ENCODE data around the gene RUBCN. TPM values are rescaled to one million over a fixed set of nuclear protein-coding genes. Genes with fewer than 3 reads are reported as not detected.

The RUBCN gene
- total and polyA plus RNA-seq, 9 of the 15 experiments (the other 6 are each of a cell fraction or from before 2014, with no cell fraction given): 8.4 to 24.0 (median 11.9) TPM

DNA sequence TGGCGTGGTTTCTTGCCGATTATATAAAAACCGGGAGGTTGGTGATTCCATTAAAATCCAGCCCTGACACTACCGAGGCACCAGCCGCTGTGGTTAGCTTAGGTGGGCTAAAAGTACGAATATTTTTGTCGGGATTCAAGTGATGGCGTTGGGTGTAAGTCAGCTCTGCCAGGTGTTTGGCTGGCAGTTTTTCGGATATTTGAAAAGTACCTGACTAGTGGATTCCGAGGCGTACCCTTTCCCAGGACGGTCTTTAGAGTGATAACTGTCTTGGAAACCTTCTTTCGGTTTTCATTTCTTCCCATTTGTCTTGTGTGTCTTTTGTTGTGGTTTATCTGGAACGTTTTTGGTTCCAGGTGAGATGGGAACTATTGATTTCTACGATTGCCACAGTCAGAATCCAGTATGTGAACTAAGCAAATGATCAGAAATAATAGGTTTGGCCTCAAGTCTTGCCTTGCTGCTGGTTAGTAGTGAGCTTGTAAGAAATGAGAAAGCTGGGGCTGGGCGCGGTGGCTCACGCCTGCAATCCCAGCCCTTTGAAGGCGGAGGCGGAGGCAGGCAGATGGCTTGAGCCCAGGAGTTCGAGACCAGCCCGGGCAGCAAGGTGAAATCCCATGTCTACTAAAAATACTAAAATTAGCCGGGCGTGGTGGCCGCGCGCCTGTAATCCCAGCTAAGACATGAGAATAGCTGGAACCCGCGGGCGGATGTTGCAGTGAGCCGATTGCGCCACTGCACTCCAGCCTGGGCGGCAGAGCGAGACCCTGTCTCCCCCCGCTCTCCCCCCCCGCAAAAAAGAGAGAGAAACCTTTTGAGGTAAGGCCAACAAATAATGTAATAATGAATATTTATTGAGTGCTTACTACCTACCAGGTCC, 14.4 kb upstream of the RUBCN start (continued):
- TF ChIP-seq, protein P1, sequence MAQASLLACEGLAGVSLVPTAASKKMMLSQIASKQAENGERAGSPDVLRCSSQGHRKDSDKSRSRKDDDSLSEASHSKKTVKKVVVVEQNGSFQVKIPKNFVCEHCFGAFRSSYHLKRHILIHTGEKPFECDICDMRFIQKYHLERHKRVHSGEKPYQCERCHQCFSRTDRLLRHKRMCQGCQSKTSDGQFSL (CRISPR knock-in tag; IDR thresholded peaks at IDR 0.05): 0 out of 2 replicates have a peak, but pooled peaks have one; percentile 9
- TF ChIP-seq, protein P1 (tag; IDR thresholded peaks at IDR 0.05): no peak
- TF ChIP-seq ZNF232 (CRISPR knock-in tag; IDR thresholded peaks at IDR 0.05): 0 out of 2 replicates have a peak, but pooled peaks have one; percentile 38
- TF ChIP-seq HDAC6 (IDR thresholded peaks at IDR 0.05; ENCODE audit: low read depth, low read length): no peak
- TF ChIP-seq, protein P2, sequence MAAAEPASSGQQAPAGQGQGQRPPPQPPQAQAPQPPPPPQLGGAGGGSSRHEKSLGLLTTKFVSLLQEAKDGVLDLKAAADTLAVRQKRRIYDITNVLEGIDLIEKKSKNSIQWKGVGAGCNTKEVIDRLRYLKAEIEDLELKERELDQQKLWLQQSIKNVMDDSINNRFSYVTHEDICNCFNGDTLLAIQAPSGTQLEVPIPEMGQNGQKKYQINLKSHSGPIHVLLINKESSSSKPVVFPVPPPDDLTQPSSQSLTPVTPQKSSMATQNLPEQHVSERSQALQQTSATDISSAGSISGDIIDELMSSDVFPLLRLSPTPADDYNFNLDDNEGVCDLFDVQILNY (CRISPR knock-in tag; IDR thresholded peaks at IDR 0.05): no peak
- TF ChIP-seq, protein P3, sequence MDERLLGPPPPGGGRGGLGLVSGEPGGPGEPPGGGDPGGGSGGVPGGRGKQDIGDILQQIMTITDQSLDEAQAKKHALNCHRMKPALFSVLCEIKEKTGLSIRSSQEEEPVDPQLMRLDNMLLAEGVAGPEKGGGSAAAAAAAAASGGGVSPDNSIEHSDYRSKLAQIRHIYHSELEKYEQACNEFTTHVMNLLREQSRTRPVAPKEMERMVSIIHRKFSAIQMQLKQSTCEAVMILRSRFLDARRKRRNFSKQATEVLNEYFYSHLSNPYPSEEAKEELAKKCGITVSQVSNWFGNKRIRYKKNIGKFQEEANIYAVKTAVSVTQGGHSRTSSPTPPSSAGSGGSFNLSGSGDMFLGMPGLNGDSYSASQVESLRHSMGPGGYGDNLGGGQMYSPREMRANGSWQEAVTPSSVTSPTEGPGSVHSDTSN (CRISPR knock-in tag; IDR thresholded peaks at IDR 0.05; ENCODE audit: low read depth): no peak
- TF ChIP-seq, protein P3 (tag; conservative IDR thresholded peaks at IDR 0.05; ENCODE audit: low read depth): no peak
- no peak for TF ChIP-seq ZNF589 (CRISPR knock-in tag; IDR thresholded peaks at IDR 0.05; ENCODE audit: low read depth)
- TF ChIP-seq TCF3 (CRISPR knock-in tag; IDR thresholded peaks at IDR 0.05): no peak
- TF ChIP-seq ETV1 (tag; conservative IDR thresholded peaks at IDR 0.05; ENCODE audit: low read depth): peak; percentile 43; the same call in 1 of the 2 replicates
- no peak for TF ChIP-seq EP300 (IDR thresholded peaks at IDR 0.05; ENCODE audit: low read length)
- TF ChIP-seq TOE1 (IDR thresholded peaks at IDR 0.05; ENCODE audit: borderline replicate concordance): no peak
- 0 out of 2 replicates have a peak, but pooled peaks have one; percentile 35 for TF ChIP-seq TOE1 (CRISPR knock-in tag; IDR thresholded peaks at IDR 0.05; ENCODE audit: borderline replicate concordance, low read depth)
- TF ChIP-seq HDGF (IDR thresholded peaks at IDR 0.05): no peak
- TF ChIP-seq, protein P4, sequence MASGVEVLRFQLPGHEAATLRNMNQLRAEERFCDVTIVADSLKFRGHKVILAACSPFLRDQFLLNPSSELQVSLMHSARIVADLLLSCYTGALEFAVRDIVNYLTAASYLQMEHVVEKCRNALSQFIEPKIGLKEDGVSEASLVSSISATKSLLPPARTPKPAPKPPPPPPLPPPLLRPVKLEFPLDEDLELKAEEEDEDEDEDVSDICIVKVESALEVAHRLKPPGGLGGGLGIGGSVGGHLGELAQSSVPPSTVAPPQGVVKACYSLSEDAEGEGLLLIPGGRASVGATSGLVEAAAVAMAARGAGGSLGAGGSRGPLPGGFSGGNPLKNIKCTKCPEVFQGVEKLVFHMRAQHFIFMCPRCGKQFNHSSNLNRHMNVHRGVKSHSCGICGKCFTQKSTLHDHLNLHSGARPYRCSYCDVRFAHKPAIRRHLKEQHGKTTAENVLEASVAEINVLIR (CRISPR knock-in tag; IDR thresholded peaks at IDR 0.05): no peak
- TF ChIP-seq EGR1 (conservative IDR thresholded peaks at IDR 0.05): peak; percentile 37; the same call in 1 of the 2 replicates
- TF ChIP-seq DPF2 (IDR thresholded peaks at IDR 0.05): peak; percentile 10; the same call in 1 of the 2 replicates
- TF ChIP-seq MAZ (CRISPR knock-in tag; conservative IDR thresholded peaks at IDR 0.05 in 1 of 2, IDR thresholded peaks at IDR 0.05 in 1 of 2): peak; percentile 55 to 59; a peak in 3 of 4 replicates
- no peak for TF ChIP-seq TAF9B (IDR thresholded peaks at IDR 0.05; ENCODE audit: partially characterized antibody)
- no peak for TF ChIP-seq GABPB2 (CRISPR knock-in tag; conservative IDR thresholded peaks at IDR 0.05)
- TF ChIP-seq, protein P5, sequence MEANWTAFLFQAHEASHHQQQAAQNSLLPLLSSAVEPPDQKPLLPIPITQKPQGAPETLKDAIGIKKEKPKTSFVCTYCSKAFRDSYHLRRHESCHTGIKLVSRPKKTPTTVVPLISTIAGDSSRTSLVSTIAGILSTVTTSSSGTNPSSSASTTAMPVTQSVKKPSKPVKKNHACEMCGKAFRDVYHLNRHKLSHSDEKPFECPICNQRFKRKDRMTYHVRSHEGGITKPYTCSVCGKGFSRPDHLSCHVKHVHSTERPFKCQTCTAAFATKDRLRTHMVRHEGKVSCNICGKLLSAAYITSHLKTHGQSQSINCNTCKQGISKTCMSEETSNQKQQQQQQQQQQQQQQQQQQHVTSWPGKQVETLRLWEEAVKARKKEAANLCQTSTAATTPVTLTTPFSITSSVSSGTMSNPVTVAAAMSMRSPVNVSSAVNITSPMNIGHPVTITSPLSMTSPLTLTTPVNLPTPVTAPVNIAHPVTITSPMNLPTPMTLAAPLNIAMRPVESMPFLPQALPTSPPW (CRISPR knock-in tag; IDR thresholded peaks at IDR 0.05): peak; percentile 91
